Stimulated activated CD8-positive, alpha-beta memory T cell treated with anti-CD3 and anti-CD28 coated beads, Interleukin-15, amount 100 ng/mL, for 24 hours (primary cell): ENCODE data around the gene SLC13A4.

Source experiments
- DNase-seq: peaks from one replicate; pipeline ENCODE4 v3.0.0-alpha.2; 2020; ENCODE audit warnings: low read depth

SLC13A4 gene

GRCh38 chr7:135719688-135720087 is 8.3 kb downstream of the SLC13A4 start:
- DNase-seq, result no peak

- no peak for DNase-seq
Observed at GRCh38 chr7:135718794-135719437, 9.1 kb downstream of the SLC13A4 start.

GRCh38 chr7:135718219-135718618 is 9.8 kb downstream of the SLC13A4 start:
- DNase-seq, result no peak

- no peak for DNase-seq
Observed at GRCh38 chr7:135717693-135718092, 10.3 kb downstream of the SLC13A4 start.

- DNase-seq, result no peak
Observed at GRCh38 chr7:135716677-135717238, 11.2 kb downstream of the SLC13A4 start.

GRCh38 chr7:135715673-135716072 is 12.3 kb downstream of the SLC13A4 start:
- no peak for DNase-seq

GRCh38 chr7:135715055-135715522 is 12.9 kb downstream of the SLC13A4 start:
- no peak for DNase-seq

- no peak for DNase-seq
Observed at GRCh38 chr7:135714534-135715009, 13.4 kb downstream of the SLC13A4 start.

GRCh38 chr7:135713836-135714470 is 14.0 kb downstream of the SLC13A4 start:
- DNase-seq, result no peak

GRCh38 chr7:135712796-135713195 is 15.2 kb downstream of the SLC13A4 start:
- no peak for DNase-seq

- DNase-seq, result no peak
Observed at GRCh38 chr7:135712182-135712782, 15.7 kb downstream of the SLC13A4 start.

- DNase-seq, result no peak
Observed at GRCh38 chr7:135711139-135711469, 16.9 kb downstream of the SLC13A4 start.

- no peak for DNase-seq
Observed at GRCh38 chr7:135710417-135711138, 17.4 kb downstream of the SLC13A4 start.

- DNase-seq, result no peak
Observed at GRCh38 chr7:135709508-135709907, 18.5 kb downstream of the SLC13A4 start.

GRCh38 chr7:135708041-135708440 is 19.9 kb downstream of the SLC13A4 start:
- no peak for DNase-seq

GRCh38 chr7:135707570-135707966 is 20.4 kb downstream of the SLC13A4 start:
- DNase-seq, result no peak

- no peak for DNase-seq
Observed at GRCh38 chr7:135706858-135707569, 21.0 kb downstream of the SLC13A4 start.

- DNase-seq, result no peak
Observed at GRCh38 chr7:135706038-135706742, 21.8 kb downstream of the SLC13A4 start.

GRCh38 chr7:135704698-135705097 is 23.3 kb downstream of the SLC13A4 start:
- DNase-seq, result no peak

- no peak for DNase-seq
Observed at GRCh38 chr7:135704074-135704473, 23.9 kb downstream of the SLC13A4 start.
